HL-60 (cell line): Measurements from ENCODE around the gene LGR6.

Experiments used
- POLR2AphosphoS5 ChIP-seq: IDR thresholded peaks from 2 replicates; pipeline ENCODE4 v1.6.1; 2012; ENCODE audit warnings: low read depth
- TF ChIP-seq, protein P1 (sequence below): IDR thresholded peaks from one replicate; pipeline ENCODE4 v1.5.1; 2011; ENCODE audit warnings: low read length, control low read depth, inconsistent platforms; ENCODE audit not compliant: insufficient read depth
- TF ChIP-seq, protein P2 (sequence below): IDR thresholded peaks from 2 replicates; pipeline ENCODE4 v1.6.1; 2012; ENCODE audit warnings: low read depth; ENCODE audit not compliant: insufficient replicate concordance

DNA sequence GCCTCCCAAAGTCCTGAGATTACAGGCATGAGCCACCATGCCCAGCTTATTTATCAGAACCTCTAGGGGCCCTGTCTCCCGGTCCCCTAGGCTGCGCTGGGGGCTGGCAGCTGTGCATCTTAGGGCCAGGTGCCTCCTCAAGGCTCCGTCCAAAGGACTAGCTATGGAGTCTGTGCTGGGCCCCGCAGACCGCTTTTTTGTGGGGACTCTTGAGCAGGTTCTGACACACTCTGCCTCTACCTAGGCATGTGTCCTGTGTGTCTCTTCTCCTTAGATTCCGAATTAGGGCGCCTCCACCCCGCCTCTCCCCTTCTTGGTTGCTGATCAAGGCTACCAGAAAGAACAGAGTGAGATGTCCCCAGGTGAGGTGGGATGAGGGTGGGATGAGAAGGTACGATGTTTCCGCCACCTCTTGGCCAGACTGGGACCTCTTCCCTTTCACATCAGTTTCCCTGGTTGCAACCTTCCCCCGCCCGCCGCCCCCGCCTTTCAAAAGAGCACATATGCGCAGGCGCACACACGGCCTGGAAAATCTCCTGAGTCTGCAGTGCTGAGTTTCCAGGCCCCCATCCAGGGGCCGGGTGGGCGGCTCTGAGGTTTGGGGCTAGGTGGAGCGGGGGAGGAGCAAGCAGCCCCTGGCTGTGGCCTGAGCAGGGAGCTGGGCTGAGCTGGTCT lies 28.2 kb upstream of the LGR6 start:
- TF ChIP-seq, protein P1, sequence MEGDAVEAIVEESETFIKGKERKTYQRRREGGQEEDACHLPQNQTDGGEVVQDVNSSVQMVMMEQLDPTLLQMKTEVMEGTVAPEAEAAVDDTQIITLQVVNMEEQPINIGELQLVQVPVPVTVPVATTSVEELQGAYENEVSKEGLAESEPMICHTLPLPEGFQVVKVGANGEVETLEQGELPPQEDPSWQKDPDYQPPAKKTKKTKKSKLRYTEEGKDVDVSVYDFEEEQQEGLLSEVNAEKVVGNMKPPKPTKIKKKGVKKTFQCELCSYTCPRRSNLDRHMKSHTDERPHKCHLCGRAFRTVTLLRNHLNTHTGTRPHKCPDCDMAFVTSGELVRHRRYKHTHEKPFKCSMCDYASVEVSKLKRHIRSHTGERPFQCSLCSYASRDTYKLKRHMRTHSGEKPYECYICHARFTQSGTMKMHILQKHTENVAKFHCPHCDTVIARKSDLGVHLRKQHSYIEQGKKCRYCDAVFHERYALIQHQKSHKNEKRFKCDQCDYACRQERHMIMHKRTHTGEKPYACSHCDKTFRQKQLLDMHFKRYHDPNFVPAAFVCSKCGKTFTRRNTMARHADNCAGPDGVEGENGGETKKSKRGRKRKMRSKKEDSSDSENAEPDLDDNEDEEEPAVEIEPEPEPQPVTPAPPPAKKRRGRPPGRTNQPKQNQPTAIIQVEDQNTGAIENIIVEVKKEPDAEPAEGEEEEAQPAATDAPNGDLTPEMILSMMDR = no peak
- no peak for TF ChIP-seq POLR2AphosphoS5
- TF ChIP-seq, protein P2, sequence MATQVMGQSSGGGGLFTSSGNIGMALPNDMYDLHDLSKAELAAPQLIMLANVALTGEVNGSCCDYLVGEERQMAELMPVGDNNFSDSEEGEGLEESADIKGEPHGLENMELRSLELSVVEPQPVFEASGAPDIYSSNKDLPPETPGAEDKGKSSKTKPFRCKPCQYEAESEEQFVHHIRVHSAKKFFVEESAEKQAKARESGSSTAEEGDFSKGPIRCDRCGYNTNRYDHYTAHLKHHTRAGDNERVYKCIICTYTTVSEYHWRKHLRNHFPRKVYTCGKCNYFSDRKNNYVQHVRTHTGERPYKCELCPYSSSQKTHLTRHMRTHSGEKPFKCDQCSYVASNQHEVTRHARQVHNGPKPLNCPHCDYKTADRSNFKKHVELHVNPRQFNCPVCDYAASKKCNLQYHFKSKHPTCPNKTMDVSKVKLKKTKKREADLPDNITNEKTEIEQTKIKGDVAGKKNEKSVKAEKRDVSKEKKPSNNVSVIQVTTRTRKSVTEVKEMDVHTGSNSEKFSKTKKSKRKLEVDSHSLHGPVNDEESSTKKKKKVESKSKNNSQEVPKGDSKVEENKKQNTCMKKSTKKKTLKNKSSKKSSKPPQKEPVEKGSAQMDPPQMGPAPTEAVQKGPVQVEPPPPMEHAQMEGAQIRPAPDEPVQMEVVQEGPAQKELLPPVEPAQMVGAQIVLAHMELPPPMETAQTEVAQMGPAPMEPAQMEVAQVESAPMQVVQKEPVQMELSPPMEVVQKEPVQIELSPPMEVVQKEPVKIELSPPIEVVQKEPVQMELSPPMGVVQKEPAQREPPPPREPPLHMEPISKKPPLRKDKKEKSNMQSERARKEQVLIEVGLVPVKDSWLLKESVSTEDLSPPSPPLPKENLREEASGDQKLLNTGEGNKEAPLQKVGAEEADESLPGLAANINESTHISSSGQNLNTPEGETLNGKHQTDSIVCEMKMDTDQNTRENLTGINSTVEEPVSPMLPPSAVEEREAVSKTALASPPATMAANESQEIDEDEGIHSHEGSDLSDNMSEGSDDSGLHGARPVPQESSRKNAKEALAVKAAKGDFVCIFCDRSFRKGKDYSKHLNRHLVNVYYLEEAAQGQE = no peak
